GM18511 (cell line): ENCODE measurements around the gene TRIL.

Source experiments
- ATAC-seq: cut with Tn5 transposase; IDR thresholded peaks from one replicate; pipeline ENCODE4 v1.9.1; 2021; ENCODE audit warnings: mild to moderate bottlenecking, moderate library complexity; ENCODE audit not compliant: unreplicated experiment

Gene TRIL, protein sequence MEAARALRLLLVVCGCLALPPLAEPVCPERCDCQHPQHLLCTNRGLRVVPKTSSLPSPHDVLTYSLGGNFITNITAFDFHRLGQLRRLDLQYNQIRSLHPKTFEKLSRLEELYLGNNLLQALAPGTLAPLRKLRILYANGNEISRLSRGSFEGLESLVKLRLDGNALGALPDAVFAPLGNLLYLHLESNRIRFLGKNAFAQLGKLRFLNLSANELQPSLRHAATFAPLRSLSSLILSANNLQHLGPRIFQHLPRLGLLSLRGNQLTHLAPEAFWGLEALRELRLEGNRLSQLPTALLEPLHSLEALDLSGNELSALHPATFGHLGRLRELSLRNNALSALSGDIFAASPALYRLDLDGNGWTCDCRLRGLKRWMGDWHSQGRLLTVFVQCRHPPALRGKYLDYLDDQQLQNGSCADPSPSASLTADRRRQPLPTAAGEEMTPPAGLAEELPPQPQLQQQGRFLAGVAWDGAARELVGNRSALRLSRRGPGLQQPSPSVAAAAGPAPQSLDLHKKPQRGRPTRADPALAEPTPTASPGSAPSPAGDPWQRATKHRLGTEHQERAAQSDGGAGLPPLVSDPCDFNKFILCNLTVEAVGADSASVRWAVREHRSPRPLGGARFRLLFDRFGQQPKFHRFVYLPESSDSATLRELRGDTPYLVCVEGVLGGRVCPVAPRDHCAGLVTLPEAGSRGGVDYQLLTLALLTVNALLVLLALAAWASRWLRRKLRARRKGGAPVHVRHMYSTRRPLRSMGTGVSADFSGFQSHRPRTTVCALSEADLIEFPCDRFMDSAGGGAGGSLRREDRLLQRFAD

DNA sequence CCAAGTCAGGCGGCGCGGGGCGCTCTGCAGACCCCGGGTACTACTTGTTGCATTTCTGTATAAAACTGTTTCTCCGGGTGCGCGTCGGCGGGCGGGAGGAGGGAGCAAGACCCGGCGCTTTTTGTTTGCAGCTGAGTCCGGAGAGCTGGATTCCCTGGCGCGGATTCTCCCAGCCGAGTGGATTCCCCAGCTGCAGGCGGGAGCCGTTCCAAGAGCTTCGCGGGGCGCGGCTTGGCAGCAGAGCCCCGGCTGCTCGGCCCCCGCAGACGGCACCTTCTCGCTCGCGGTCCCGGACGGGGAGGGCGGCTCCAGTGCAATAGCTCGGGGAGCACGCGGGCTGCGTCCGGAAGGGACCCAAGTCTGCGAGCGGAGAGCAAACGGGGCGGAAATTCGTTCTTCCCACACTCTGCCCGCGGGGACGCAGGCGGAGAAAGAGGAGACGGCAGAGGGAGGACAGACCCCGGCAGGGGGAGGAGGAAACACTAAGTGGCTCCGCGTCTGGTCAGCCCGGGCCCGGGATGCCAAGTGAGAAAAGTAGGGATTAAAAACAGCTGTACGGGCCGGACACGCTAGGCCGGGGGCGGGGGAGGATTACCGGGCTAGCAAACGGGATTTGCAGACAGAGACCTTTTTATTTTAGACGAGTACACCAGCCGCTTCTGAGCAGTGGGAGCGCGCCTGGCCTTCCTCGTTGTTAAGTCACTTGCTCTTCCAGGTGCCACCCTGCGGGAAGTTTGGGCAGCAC is at the start of gene TRIL:
TSS of gene TRIL (minus strand) at position 96 of the 745 bp plus-strand sequence. CDS start 284 bp downstream, outside the sequence.
- no peak for ATAC-seq

DNA sequence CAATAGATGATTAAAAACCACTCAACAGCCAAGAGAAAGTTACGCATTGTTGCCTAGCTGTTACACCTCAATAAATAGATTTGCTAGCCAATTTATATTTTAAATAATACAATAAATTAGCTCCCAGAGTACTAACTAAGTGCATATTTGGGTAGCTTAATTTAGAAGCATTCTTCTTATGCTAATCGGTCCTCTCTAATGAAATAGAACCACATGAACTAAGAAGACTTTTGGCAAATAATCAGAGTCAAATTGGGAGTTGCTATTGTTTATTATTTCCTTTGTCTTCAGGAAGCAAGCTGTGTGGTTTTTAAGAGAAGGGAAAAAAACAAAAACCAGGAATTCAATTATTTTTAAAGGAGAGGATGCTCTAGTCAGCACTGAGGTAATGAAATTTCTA is 49.0 kb upstream of the TRIL start:
- ATAC-seq: no peak

DNA sequence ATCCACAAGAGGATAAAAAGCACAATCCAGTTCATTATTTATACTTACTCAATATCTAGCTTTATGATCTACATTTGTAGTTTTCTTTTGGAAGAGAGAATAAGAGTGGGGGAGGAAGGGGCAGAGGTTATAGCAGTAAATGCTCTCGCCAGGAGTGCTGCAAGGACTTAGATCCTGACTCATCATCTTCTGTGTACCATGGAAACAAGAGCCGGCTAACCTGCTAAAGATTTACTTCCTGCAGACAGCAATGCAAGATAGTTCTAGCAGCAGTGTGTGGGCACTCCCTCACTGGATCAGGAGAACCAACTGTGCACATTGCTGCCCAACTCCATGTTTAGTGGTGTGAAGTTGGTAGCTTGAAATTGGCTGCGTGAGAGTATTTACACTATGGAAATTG is 47.7 kb upstream of the TRIL start:
- ATAC-seq: no peak

DNA sequence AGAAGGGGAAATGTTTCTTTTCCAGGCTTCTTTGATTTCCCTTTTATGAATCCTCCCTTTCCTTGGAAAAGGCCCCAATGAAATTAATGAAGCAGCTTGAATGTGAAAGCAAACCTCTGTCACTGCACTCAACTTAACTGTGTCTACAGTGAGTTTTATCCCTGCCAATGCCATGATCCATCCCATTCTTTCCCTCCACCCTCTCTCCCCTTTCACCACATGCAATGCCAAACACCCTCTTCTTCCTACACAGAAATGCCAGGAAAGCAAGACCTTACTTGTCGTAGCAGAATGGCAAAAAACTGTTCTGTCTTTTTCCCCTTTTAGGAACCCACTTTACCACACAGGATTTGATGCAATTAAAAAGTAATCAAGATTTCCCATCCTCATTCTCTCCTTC is 47.3 kb upstream of the TRIL start:
- no peak for ATAC-seq

DNA sequence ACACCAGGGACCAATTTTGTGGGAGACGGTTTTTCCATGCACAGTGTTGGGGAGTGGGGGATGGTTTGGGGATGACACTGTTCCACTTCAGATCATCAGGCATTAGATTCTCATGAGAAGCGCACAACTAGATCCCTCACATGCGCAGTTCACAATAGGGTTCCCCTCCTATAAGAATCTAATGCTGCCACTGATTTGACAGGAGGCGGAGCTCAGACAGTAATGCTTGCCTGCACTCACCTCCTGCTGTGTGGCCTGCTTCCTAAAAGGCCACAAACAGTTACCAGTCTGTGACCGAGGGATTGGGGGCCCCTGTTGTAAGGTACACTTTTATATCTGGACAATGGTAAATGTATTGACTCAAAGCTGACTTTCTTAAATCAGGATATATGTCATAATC is 45.6 kb upstream of the TRIL start:
- no peak for ATAC-seq

DNA sequence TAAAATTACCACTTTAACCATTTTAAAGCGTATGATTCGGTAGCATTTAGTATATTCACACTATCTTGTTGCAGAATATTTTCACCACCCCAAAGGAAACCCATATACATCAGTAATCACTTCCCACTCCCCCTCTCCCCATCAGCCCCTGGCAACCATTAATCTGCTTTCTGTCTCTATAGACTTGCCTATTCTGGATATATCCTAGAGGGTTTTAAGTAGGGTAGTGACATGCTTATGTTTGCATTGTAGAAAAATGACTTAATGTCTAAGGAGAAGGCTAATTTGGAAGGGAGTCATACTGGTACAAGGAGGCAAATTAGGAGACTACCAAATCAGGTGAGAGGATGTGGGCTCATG is 42.6 kb upstream of the TRIL start:
- ATAC-seq: no peak

DNA sequence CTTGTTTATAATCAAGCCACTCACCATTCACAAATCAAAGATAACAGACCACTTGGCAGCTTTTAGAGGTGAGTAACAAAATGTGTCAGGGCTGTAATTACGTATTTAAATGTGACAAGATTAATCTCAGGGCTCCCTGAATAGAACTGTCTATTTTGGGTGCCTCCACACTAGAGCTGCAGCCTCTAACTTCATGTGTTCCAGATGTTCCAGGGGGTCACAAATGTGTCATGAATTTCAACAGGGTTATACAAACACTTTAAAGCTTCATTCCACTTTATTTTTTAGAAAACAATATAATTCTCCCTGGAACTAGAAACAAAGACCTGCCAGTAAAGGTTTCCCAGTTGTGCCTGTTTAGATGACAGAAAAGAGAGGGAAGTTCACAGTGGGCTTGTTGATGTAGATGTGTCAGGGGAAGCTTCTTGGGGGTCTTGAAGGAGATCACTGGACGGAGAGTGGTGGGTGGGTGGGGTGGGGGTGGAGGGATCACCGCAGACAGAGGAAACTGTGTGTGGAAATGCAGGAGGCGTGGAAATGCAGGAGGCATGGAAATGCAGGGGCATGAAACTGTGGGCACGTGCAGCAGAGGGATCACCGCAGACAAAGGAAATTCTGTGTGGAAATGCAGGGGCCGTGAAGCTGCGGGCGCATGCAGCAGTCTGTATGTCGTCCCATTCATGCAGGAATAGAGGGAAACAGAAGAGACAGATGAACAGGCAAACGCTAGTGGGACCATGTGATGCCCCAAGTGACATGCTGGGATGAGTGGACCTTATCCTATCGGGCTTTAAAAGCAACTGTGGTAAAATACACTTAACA is 42.0 kb upstream of the TRIL start:
- no peak for ATAC-seq

DNA sequence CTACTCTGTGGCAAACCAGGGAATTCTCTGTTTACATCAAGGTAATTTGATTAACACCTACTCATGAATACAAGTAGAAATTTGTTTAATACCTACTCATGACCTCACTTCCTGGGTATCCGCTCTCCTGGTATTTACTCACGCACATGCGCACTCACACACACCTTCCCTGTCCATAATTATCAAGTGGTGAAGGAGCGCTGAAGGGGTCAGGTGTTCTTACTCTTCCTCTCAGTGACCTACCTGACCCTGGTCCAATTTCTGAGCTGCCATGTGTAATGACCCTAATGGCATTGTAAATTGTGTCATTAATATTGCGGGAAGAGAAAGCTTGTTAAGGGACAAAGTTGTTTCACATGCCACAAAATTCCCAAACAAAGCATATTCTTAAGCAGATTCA is 41.3 kb upstream of the TRIL start:
- no peak for ATAC-seq

DNA sequence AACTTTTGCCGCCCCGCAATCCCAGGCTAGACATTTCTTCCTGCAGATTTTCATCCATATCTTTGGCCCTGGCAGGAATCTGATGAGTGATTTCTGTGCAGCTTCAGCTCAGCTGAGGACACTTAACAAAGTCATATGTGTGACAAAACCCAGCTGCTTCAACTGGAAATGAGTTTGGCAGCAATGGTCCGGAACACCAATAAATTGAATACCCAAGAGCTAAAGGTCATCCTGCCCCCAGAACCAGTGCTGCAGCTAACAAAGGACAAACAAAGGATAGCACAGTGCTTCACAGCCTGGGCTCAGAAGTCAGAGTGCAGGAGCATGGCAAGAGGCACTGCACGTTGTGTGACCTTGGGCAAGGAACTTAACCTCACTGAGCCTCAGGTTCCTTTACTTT is 40.0 kb upstream of the TRIL start:
- ATAC-seq: no peak

DNA sequence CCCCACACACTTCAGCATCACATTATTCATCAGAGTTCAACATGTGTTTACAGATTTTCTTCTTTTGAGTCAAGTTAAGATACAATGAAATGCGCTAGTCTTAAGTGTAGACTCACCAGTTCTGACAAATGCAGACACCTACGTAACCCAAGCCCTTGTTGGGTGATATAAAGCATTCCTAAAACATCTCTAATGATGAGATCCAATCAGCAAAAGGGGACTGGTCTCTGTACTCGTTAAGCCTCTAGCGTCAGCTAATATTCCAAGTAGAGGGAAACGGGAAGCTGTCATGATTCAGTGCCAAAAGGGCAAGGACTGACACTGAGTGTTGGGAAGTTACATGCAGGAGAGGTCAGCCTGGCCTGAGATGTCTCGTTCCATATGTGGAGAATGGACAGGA is 38.7 kb upstream of the TRIL start:
- ATAC-seq: no peak

DNA sequence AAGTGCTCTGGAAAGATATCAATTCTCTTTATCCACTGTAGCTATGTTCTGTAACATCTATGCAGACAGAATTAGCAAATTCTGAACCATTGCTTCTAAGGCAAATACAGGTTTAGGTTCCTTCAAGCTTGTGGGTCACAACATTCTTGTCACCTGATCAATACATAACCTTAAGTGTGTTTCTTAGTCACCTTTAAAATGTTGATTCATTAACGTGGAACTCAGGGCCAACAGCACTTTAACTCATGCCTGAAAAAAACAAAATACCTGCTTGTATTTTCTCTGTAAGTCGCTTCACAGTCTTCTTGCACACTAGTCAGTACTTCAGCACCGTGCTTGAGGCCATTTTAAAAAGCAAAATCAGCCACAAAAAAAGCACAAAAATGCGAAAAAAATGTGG is 35.2 kb upstream of the TRIL start:
- no peak for ATAC-seq

DNA sequence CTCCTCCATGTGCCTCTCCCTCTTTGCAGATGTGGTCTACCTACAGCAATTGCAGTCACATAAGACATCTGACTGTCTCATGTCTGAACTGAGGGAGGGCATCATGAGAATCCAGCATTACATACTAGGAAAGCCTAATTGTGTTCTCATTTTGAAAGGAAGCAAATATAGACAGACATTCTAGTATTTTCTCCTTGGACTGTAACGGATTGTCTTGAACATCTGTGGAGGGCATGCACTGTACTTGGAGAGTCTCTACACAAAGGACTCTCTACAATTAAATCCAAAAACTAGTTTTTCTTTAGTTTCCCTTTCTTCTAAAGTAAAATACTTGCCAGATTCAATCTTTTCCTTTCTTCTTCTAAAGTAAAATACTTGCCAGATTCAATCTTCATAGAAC is 34.7 kb upstream of the TRIL start:
- no peak for ATAC-seq

DNA sequence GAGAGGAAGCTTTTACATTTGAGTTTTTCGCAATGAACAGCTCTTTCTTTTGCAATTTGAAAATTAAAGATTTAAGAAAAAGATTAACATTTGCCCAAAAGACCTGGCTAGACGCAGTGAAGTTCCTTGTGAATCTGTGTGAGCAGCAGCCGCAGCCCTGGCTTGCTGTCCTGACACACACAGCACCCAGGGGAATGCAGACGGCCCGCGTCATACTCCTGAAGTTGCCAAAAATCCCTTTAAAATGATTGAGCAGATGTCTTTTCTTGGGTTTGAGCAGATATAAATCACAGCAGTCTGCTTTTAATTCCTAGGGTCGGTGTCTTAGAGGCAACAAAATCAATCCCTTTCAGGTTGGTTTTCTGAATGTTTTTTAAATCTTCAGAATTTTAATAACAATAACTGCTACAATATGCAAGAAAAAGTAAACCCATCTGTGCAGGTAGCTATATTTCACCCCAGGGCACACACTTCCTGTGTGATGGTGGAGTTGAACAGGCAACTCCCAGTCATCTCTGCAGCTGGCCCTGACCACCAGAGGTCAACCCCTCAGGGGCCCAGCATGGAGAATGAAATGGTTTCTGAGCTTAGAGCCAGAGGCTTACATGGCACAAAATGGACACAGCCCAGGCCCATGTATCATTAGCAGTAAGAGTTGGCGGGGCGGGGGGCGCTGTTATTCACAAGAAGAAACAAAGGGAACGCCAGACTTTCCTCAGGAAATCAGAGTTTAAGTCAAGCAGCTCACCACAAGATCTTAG is 32.2 kb upstream of the TRIL start:
- ATAC-seq: no peak

DNA sequence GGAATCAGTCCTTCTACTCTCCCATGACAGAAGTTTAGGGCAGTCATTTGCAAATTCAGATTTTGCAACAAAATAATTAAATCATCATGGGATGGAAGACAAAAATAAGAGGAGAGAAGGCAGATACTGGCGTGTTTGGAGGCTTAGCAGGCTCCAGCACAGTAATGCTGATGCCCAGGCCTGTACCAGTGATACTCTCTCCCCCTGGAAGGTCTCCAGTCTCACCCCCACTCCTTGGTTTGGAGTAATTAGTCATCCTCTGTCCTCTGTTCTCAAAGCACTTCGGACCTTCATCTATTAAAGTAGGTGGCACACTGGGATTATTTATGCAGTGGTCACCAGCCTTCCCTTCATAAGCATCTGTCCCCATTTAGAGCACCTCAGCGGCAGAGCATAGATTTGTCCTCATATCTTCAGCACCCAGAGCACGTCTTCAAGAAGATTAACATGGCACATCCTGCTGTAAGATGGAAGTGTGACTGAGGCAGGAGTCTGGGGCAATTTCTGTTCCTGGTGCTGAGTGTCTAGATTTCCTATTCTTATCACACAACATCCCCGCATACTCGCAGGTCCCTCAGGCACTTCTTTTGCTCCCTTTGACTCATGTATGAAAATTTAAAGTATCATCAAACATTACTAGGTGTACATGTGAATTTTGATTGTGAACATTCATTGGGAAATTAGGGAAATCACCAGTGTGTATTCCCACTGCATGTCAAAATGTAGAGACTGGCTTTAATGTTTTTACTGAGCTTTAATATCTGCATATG is 31.3 kb upstream of the TRIL start:
- no peak for ATAC-seq

DNA sequence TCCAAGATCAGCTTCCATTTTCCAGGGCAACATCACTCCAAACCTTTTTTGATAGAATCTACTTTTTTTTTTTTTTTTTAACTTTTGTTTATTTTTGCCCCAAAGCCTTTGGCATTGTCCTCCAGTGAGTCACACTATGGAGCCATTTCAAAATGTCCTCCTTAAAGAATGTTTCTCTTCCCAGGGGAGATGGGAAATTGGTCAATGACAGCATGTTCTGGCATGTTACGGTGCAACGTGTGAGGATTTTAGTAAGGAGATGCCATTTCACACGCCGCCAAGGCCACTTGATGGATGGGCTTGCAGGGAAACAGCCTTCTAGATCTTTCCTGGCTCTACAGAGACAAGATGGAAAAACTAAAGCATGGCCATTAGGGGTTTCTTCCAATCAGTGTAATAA is 30.7 kb upstream of the TRIL start:
- no peak for ATAC-seq

DNA sequence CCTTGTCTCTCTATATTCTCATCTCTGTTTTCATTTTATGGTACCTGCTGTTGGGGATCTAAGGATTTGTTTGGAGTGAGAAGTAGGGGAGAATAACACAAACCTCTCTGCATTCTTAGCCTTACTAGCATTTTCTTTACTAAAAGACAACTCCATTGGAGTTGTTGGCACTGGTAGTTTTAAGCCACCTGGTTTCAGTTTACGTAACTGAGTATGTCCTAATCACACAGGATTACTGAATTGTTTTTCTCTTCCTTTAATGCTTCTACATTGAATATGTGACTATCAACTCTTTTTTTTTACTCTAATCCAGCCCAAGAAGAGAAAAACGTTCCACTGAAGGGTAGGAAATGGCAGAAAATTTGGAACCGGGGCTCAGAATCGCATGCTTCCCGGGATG is 30.0 kb upstream of the TRIL start:
- ATAC-seq: no peak

DNA sequence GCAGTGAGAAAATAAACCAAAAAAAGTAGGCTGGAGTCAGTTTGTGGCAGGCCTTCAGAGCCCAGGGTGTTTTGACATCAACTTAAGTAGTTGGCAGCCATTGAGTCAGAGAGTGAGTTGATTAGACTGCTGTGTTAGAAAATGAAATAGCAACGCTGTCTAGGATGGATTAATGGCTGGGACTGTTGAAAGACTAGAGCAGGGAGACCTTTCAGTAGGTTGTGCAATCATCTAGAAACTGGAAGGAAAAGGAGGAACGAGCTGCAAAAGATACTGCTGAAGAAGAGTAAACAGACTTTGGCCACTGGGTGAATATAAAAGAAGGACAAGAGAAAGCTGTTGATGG is 28.6 kb upstream of the TRIL start:
- no peak for ATAC-seq

DNA sequence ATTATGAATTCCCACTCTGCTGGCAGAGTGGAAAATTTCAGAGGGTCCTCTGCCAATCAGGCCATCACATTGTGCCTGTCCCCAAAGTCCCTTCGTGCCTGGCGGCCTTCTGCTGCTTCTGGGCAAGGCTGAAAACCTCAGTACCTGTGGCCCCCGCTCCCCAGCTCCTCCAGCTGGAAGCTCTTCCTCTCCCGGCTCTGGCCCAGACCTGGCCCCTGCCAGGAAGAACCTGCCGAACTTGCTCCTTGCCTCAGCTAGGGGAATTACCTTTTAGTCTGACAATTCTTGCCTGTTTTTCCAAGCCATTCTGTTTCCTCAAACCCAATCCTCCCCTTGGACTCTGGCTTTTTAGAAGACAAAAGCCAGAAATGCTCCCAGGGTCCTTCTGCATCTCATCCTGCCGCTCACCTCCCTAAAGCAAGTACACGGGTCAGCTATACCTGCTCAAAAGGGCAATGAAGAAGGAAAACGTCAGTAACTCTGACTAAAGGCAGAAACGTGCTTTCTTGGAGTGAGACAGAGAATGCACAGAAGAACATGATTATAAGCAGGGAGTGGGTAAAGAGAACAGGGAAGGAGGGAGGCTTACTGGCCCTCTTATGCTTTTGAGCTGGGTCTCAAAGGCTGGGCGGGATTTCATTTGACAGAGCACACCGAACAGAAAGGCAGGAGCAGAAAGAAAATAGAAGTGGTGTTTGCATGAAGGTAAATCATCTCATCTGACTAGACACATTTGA is 28.1 kb upstream of the TRIL start:
- ATAC-seq: no peak

DNA sequence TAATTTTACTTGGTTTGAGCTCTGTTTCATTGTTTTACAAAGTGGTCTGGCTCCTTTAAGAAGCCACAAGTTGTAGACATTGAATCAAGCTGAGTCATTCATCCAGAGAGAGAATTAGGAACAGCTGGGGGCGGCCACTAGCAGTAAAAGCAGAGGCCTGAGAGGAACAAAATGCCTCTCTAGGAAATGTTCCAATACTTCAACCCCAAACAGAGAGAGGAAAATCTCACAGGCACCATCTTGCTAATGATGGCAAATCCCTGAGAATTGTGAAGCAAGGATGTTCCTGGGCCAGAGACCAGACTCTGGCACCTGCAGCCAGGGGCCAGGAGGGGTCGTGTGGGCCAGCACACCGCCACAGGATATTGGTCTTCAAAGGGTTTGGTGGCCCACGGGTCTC is 26.5 kb upstream of the TRIL start:
- ATAC-seq: no peak
